ENCODE data around the gene FSIP2. TPM values are rescaled to one million over a fixed set of nuclear protein-coding genes. Genes with fewer than 3 reads are reported as not detected.

Gene FSIP2
- total RNA-seq, 4 donors from 2014 or later = 0.33 to 0.94 (median 0.87) TPM

DNA sequence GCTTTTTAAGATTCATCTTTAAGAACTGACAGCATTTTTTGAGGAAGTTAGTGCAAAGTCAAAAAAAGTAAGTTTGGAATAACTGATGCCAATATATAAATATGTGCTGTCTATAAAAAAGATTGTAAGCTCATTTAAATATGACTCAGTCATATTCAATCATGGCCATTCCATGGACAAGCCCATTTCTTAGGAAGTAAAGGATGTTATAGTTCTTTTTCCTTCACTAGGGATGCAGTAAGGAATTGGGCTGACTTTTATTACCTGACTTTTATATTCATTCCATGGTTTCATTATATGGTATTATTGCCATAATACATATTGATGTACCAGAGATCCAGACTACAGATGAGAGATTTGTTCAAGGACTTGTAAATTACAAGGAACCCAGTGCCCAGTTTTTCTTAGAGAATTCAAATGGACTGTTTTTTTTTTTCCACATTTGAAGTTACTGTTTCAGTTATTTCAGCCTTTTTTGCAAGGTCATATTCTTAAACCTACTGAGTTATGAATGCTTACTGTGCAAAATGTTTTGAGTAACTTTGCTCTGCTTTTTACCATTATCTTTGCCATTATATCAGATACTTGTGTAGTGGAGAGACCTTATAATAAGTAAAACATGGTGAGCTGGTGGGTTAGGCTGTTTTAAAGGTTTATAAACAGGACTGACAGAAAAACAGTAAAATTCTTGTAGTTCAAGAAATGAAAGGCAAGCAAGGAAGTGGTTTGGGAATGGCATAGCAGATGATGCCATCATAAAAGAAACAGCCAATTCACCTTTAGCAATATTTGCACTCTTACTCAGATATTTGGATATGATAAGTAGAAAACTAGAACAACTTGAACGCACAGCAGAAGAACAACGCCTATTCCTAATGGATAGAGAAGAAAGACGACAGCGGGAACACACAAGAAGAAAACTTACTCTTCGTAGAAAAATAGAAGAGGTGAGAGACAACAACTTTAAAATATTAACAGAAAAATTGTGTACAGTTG is 7.6 kb downstream of the FSIP2 start:
- TF ChIP-seq, protein P1, sequence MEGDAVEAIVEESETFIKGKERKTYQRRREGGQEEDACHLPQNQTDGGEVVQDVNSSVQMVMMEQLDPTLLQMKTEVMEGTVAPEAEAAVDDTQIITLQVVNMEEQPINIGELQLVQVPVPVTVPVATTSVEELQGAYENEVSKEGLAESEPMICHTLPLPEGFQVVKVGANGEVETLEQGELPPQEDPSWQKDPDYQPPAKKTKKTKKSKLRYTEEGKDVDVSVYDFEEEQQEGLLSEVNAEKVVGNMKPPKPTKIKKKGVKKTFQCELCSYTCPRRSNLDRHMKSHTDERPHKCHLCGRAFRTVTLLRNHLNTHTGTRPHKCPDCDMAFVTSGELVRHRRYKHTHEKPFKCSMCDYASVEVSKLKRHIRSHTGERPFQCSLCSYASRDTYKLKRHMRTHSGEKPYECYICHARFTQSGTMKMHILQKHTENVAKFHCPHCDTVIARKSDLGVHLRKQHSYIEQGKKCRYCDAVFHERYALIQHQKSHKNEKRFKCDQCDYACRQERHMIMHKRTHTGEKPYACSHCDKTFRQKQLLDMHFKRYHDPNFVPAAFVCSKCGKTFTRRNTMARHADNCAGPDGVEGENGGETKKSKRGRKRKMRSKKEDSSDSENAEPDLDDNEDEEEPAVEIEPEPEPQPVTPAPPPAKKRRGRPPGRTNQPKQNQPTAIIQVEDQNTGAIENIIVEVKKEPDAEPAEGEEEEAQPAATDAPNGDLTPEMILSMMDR (IDR thresholded peaks at IDR 0.05; ENCODE audit: low read depth) = no peak

DNA sequence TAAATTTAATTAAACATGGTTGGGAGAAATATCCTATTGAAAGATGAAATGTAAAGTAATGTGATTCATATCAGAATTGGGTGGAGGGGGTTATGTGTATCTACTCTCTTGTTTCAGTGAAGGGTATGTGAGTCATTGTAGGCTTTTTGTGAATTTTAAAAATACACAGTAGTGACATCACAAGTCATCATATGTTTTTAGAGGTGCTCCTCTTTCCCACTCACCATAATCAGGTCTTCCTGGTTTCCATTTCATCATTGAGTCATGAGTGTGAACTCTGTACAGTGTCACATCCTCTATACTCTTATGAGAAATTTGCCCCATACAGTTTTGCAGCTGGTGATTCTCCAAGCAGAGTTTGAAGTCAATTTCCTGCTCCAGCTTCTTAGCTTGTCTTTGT is 18.8 kb downstream of the FSIP2 start:
- TF ChIP-seq, protein P1 (IDR thresholded peaks at IDR 0.05; ENCODE audit: low read depth) = no peak

DNA sequence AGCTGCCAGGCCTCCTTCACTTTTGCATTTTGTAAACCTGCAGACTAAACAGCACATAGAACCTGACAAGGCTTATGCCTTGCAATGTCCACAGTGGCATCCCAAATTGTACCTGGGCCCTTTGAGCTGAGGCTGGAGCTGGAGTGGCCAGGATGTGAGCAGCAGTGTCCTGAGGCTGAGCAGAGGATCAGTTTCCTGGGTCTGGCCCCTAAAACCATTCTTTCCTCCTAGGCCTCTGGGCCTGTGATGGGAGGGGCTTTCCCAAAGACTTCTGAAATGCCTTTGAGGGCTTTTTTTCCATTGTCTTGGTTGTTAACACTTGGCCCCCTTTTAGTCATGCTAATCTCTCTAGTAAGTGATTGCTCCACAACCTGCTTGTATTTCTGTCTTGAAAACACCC is 32.8 kb downstream of the FSIP2 start:
- TF ChIP-seq, protein P1 (IDR thresholded peaks at IDR 0.05; ENCODE audit: low read depth) = no peak

DNA sequence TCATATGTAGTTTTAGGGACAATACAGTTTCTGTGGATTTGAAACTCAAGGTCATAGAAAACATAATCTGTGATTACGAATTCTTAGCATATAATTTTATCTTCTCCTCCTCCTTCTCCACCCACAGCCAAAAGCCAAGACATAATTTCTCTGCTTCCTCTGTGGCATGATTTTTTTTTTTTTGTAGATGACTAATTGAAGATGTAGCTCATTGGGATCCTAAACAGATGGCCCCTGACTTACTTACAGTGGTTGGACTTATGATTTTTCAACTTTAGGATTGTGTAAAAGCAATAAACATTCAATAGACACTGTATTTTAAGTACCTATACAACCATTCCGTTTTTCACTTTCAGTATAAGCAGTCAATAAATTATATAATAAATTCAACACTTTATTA is 42.3 kb downstream of the FSIP2 start:
- TF ChIP-seq, protein P1 (IDR thresholded peaks at IDR 0.05; ENCODE audit: low read depth) = no peak

DNA sequence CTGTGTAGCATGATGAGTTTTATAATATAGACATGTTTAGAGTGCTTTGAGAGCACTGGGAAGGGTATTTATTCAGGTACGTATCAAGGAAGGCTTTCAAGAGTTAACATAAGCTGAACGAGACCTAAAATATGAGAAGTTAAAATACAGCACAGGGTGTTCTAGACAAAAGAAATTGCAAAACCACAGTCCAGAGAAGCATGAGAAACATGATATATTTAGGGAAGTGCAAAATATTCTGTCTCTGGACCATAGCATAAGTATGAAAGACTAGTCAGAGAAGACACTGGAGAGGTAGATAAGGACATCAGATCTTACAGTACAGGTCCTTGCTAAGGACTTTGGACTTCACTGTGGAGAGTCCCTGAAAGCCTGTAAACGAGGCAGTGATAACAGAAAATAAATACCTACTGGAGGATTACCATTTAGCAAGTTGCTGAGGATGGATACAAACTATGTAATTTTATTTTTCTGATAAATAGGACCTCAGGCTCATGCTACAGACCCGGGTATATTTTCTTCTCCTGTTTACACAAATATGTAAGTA is 43.7 kb downstream of the FSIP2 start:
- TF ChIP-seq, protein P1 (IDR thresholded peaks at IDR 0.05; ENCODE audit: low read depth) = no peak

DNA sequence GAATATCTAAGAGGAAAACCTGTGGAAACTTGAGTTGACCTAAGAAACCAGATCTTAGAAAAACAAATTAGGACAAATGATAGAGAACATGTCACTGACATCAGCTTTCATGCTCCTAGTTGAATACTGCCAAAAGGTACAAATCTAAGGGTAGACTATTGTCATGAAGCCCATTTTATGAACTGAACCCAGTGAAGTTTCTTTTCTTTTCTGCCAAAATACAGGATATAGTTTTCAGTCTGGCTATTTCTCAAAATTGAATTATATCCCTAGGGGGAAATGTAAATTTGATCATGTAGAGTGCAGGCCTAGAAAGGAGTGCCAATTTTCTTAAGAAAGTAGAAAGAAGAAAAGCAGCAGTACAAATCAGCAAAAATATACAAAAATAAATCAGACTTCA is 46.6 kb downstream of the FSIP2 start:
- TF ChIP-seq, protein P1 (IDR thresholded peaks at IDR 0.05; ENCODE audit: low read depth) = no peak

DNA sequence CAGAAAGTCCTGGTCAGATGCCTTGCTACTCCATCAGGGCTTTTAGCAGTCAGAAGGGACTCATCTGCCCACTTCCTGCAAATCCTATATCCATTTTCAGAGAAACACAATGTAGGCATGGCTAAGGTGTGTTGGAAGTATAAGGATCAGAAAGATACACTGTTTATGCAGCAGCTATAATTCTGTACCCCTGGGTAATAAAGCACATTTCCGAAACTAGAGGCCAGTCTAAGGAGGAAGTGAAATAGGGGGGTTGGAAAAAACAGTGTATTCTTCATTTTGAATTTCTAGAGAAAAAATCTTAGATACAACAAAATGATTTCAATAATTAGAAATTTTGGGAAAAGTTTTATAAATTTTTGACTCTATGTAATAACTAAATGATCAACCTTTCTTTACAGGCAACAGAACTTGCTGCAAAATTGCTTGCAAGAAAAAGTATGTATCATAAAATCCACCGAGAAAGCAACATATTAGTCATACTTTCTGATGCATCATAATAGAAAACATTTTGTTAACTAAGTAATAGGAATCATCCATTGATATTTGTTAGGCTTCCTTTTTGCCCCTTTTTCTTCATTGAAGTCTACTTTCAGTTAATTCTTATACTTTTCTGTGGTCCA is 47.4 kb downstream of the FSIP2 start:
- TF ChIP-seq, protein P1 (IDR thresholded peaks at IDR 0.05; ENCODE audit: low read depth) = no peak

All from subcutaneous adipose tissue (tissue), 4 donors.